ENCODE data around the gene STK25.
"Not testable (repeated sequence)": the region's sequence is repeated elsewhere in the genome, so short reads cannot be mapped to it uniquely, and the experiment has no call there.

The STK25 gene

GRCh38 chr2:241507430-241508239 is 749 bp downstream of the STK25 start:
- no peak for DNase-seq

- no peak for DNase-seq
Measured at GRCh38 chr2:241506793-241507429, 1.5 kb downstream of the STK25 start.

- not testable (repeated sequence) for DNase-seq
Measured at GRCh38 chr2:241506317-241506716, 2.1 kb downstream of the STK25 start.

- DNase-seq, result no peak
Measured at GRCh38 chr2:241505781-241506201, 2.6 kb downstream of the STK25 start.

- DNase-seq, result no peak
Measured at GRCh38 chr2:241505086-241505780, 3.2 kb downstream of the STK25 start.

- DNase-seq, result no peak
Measured at GRCh38 chr2:241503776-241504392, 4.5 kb downstream of the STK25 start.

GRCh38 chr2:241502281-241502680 is 6.1 kb downstream of the STK25 start:
- DNase-seq, result no peak

- DNase-seq, result no peak
Measured at GRCh38 chr2:241501551-241501950, 6.8 kb downstream of the STK25 start.

GRCh38 chr2:241501099-241501541 is 7.3 kb downstream of the STK25 start:
- DNase-seq, result no peak

GRCh38 chr2:241500431-241500975 is 7.9 kb downstream of the STK25 start:
- no peak for DNase-seq

- no peak for DNase-seq
Measured at GRCh38 chr2:241500016-241500415, 8.4 kb downstream of the STK25 start.

- no peak for DNase-seq
Measured at GRCh38 chr2:241499146-241499965, 9.0 kb downstream of the STK25 start.

- no peak for DNase-seq
Measured at GRCh38 chr2:241498115-241499070, 10.0 kb downstream of the STK25 start.

- DNase-seq, result no peak
Measured at GRCh38 chr2:241496904-241497877, 11.2 kb downstream of the STK25 start.

GRCh38 chr2:241496003-241496707 is 12.2 kb downstream of the STK25 start:
- DNase-seq, result no peak

- no peak for DNase-seq
Measured at GRCh38 chr2:241495172-241496002, 13.0 kb downstream of the STK25 start.

GRCh38 chr2:241494311-241494908 is 14.0 kb downstream of the STK25 start:
- no peak for DNase-seq
